RWPE1 (cell line): ENCODE measurements around the gene ZNF385A.

Experiments
- CTCF ChIA-PET: fragments of 350-600 bp; sonication (Branson Sonifier 250); formaldehyde crosslinking; extraction: SDS; loops from one replicate; lab custom pipeline; 2021; lab: Yijun Ruan, JAX
- POLR2A ChIA-PET: fragments of 400-600 bp; formaldehyde crosslinking; extraction: SDS; loops from one replicate; lab custom pipeline; 2020; ENCODE audit warnings: antibody characterized with exemption; ENCODE audit not compliant: low non-redundant PET; lab: Yijun Ruan, JAX
- DNase-seq: peaks from one replicate; pipeline ENCODE4 v3.0.0; 2012; ENCODE audit warnings: low spot score
- H3K27ac ChIP-seq: fragments of 450-650 bp; 2 replicates; pipeline ENCODE4 v1.5.1; 2017
- TF ChIP-seq, protein P1 (sequence below): fragments of 450-650 bp; conservative IDR thresholded peaks from 2 replicates; pipeline ENCODE4 v1.5.1; 2017; ENCODE audit warnings: low read depth, mild to moderate bottlenecking

Gene ZNF385A

DNA sequence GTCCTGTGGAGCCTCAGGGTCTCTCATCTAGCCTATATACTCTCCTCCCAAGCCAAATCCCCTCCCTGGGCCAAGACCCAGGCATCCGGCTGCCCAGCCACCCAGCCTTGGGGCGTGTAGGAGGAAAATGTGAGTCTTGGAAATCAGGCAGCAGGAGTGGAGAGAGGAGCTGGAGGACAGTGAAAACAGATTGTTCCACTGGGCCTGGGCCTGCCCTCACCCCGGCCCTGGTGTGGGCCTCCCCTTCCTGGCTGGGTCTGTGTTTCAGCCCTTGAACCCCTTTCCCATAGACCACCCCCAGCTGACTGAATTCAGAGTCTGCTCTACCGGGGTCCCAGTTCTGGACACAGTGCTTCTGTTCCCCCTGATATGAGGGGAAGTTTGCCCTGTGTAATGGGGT, 27.8 kb upstream of the ZNF385A start:
- CTCF ChIA-PET: interaction anchor here (1.0 to 2.2 kb wide), 4 partner anchors 8 to 27 kb away, joined by 3 to 15 read pairs (median 10); no protein-coding TSS in a partner anchor
- TF ChIP-seq, protein P1, sequence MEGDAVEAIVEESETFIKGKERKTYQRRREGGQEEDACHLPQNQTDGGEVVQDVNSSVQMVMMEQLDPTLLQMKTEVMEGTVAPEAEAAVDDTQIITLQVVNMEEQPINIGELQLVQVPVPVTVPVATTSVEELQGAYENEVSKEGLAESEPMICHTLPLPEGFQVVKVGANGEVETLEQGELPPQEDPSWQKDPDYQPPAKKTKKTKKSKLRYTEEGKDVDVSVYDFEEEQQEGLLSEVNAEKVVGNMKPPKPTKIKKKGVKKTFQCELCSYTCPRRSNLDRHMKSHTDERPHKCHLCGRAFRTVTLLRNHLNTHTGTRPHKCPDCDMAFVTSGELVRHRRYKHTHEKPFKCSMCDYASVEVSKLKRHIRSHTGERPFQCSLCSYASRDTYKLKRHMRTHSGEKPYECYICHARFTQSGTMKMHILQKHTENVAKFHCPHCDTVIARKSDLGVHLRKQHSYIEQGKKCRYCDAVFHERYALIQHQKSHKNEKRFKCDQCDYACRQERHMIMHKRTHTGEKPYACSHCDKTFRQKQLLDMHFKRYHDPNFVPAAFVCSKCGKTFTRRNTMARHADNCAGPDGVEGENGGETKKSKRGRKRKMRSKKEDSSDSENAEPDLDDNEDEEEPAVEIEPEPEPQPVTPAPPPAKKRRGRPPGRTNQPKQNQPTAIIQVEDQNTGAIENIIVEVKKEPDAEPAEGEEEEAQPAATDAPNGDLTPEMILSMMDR: no peak
- peak overlapping the region; percentile 89 for H3K27ac ChIP-seq
- POLR2A ChIA-PET: no interaction called here
- DNase-seq: no peak

DNA sequence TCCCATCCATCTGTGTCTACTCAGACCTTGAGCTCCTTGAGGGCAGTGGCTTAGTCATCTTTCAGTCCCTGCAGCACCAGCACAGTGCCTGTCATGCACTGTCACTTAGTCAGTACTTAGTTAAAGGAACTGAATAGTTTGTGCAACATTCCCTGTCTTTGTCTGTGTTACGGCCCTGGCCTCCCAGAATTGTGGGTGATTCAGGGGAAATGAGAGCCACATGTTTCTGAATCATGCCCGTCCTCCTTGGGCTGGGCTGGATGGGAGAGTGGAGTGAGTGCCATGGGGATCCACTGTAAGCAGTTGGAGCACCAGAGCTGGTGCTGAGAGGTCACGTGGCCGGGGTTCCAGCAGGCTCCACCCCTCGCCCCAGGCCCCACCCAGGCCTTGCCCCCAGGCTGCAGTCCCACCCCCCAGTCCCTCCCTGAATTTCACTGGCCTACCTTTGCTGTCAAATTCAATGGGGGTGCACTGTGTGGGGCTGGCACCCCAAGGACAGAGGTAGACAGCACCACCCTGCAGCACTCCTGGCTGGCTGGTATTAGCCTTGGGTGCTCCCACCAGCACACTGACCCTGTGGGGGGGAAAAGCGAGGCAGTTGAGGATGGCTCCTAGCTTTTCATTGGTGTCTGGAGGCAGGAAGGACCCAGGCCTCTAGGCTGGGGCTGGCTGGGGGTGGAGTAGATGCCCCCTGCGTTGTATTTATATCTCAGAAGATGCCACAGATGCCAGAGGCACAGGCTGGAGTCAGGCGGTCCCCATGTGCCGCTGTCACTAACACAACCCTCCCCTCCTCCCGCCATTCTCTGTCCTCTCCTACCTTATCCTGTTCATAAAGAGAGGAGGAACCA, 27.1 kb upstream of the ZNF385A start:
- DNase-seq: peak; percentile 91
- POLR2A ChIA-PET: interaction anchor here (1.0 kb wide), 1 partner anchor 12 kb away, joined by 3 read pairs; no protein-coding TSS in a partner anchor
- H3K27ac ChIP-seq: peak overlapping the region; percentile 89

DNA sequence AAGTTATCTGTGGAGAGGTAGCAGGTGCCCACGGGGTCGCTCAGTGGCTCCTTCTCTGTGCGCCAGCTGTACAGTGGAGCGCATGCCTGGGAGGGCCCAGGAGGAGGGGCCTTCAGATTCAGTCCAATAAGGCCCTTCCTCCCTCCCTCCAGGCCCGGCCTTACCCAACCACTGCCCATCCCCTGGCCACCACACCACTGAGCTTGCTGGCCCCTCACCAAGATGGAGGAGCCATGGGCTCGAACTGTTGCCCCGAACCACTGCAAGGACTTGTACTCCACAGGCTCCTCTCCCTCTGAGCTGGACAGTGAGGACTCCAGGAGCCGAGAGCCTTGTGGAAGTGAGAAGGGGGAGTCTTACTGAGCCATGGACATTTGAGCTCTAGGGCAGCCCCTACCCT, 24.7 kb upstream of the ZNF385A start:
- peak overlapping the region; percentile 33 for H3K27ac ChIP-seq
- ChIA-PET POLR2A (no interaction called here), CTCF (interaction anchor here (0.8 to 1.4 kb wide), 4 partner anchors 10 to 170 kb away, joined by 3 to 5 read pairs (median 5); no protein-coding TSS in a partner anchor)
- TF ChIP-seq, protein P1: no peak
- DNase-seq: no peak

More for the DNA sequence above, 27.1 kb upstream of the ZNF385A start:
- CTCF ChIA-PET: interaction anchor here (0.8 to 2.2 kb wide), 6 partner anchors 12 to 160 kb away, joined by 3 to 14 read pairs (median 8); no protein-coding TSS in a partner anchor
- TF ChIP-seq, protein P1: no peak

DNA sequence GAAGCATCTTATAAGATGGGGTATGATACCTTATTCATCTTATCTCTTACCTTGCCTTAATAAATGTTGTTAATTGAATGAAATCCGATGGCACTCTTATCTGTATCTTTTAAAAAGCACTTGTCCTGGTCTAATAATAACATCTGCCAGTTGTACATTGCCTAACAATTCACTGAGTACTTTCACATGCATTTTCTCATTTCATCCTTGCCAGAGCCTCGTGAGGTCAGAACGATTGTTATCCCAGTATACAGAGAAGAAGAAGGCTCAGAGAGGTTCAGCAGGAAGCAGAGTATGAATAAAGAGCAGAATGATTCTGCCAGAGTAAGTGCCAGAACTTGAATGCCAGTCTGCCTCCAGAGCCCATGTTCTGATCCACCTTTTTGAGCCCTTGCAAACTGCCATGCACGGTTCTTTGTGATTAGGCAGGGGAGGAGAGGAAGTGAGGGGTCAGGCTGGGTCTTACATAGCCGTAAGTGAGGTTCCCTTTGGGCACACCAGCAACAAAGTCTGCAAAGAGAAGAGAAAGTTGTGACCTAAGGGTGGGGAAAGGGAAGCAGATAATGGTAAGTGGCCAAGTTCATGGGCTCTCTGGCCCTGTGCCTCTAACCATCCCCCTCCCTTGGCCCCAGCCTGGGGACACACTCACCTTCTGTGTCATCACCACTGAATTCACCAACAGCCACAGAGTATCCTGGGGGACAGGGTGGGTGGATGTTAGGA, 22.8 kb upstream of the ZNF385A start:
- CTCF ChIA-PET: interaction anchor here (0.7 to 1.4 kb wide), 2 partner anchors 32 to 59 kb away, joined by 5 to 9 read pairs; no protein-coding TSS in a partner anchor
- TF ChIP-seq, protein P1: no peak
- POLR2A ChIA-PET: no interaction called here
- peak overlapping the region; percentile 33 for H3K27ac ChIP-seq
- DNase-seq: no peak

DNA sequence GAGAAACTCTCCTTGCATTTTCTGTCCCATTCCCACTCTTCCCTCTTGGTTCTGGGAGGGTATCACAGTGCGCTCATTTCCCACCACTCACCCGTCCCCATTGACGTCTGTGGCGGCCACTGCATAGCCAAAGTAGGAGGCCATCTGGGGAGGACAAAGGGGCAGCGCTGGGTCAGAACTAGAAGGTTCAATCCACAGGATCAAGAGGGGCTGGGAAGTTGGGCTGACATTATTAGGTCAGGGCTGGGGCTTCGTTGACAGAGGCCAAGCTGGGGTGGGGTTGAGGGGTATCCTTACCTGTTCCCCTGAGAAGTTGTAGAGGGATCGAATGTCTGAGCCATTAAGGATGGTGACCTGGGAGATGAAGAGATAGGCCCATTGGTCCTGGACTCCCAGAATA, 21.0 kb upstream of the ZNF385A start:
- ChIA-PET POLR2A (no interaction called here), CTCF (interaction anchor here (0.6 to 1.0 kb wide), 3 partner anchors 27 to 448 kb away, joined by 3 to 5 read pairs (median 4); no protein-coding TSS in a partner anchor)
- H3K27ac ChIP-seq: peak overlapping the region; percentile 53
- TF ChIP-seq, protein P1: no peak
- no peak for DNase-seq

DNA sequence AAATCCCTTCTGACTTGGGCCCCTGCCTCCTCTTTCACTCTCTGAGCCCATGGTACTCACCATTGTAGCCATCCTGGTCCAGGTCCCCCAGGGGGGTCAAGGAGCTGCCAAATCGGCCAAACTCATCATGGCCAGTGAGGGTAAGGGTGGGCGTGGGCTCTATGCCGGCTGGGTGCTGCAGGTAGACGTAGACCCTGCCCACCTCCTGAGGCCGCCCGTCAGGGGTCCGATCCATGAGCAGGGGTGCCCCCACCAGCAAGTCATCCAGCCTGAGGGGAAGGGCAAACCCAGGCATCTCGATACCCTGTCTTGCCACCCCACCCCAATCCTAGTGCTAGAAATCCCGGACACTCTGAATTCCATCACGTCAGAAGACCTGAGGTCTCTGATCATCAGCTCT, 20.6 kb upstream of the ZNF385A start:
- H3K27ac ChIP-seq: peak overlapping the region; percentile 53
- no peak for DNase-seq
- CTCF ChIA-PET: interaction anchor here (0.6 to 1.0 kb wide), 3 partner anchors 28 to 448 kb away, joined by 3 to 5 read pairs (median 4); no protein-coding TSS in a partner anchor
- POLR2A ChIA-PET: no interaction called here
- TF ChIP-seq, protein P1: no peak
